ENCODE results near the gene PHF21B. TPM values are rescaled to one million over a fixed set of nuclear protein-coding genes. Genes with fewer than 3 reads are reported as not detected.

Gene PHF21B
- total and polyA plus RNA-seq, 2 of the 8 experiments (the other 6 are each of a cell fraction or from before 2014, with no cell fraction given) = 19.3 to 68.1 TPM

- CTCF ChIA-PET (ENCODE audit: partially characterized antibody) = interaction anchor here (1.6 kb wide), 1 partner anchor 13 kb away, joined by 4 read pairs; no protein-coding TSS in a partner anchor
- no peaks in the 10 kb centered on the region for H3K9me3 ChIP-seq (ENCODE audit: insufficient read depth in 2 of 2, low read depth in 1 of 2, low read length in 1 of 2)
- H2AK5ac ChIP-seq (ENCODE audit: low read depth, low read length) = no peak overlapping the region
- WGBS, 2 experiments (ENCODE audit: extremely low coverage in 1 of 2, insufficient coverage in 1 of 2, insufficient read length in 1 of 2, insufficient replicate concordance in 2 of 2, low coverage in 1 of 2, low lambda C conversion rate in 2 of 2, missing lambda C conversion rate in 1 of 2) = 96% methylated on average over 13 of the region's 13 CpGs; no CpG with 5 or more reads in 1 of the 2 experiments
- H4K8ac ChIP-seq (ENCODE audit: extremely low read depth, insufficient read depth, low read length) = no peak overlapping the region
- no peak overlapping the region for H2BK120ac ChIP-seq (replicated peaks; ENCODE audit: low read depth, low read length)
- no peak overlapping the region for H4K5ac ChIP-seq (ENCODE audit: insufficient read length, low read depth, low read length)
- H3K14ac ChIP-seq (ENCODE audit: insufficient read length) = no peak overlapping the region
- no peak overlapping the region for H3K27ac ChIP-seq (ENCODE audit: low read depth, low read length)
- TF ChIP-seq FOSL1 (IDR thresholded peaks at IDR 0.05; ENCODE audit: insufficient read depth, low read depth, low read length) (no peak), BRCA1 (IDR thresholded peaks at IDR 0.05; ENCODE audit: low read depth, low read length) (no peak), SIN3A (conservative IDR thresholded peaks at IDR 0.05 in 1 of 2, IDR thresholded peaks at IDR 0.05 in 1 of 2; ENCODE audit: low read depth in 1 of 2, low read length in 2 of 2) (no peak), ATF3 (IDR thresholded peaks at IDR 0.05; ENCODE audit: insufficient read depth, low read depth, low read length) (no peak), TAF7 (optimal IDR thresholded peaks at IDR 0.05; ENCODE audit: borderline replicate concordance, low read depth, low read length) (no peak), NRF1 (IDR thresholded peaks at IDR 0.05; ENCODE audit: low read depth, low read length) (no peak), POU5F1 (IDR thresholded peaks at IDR 0.05; ENCODE audit: low read depth, low read length) (no peak), POLR2AphosphoS5 (IDR thresholded peaks at IDR 0.05; ENCODE audit: low read depth, low read length) (no peak), CHD1 (IDR thresholded peaks at IDR 0.05; ENCODE audit: low read depth, low read length) (no peak), MAFK (IDR thresholded peaks at IDR 0.05; ENCODE audit: low read depth, low read length) (no peak), YY1 (IDR thresholded peaks at IDR 0.05; ENCODE audit: low read depth, low read length) (no peak), RFX5 (IDR thresholded peaks at IDR 0.05; ENCODE audit: borderline replicate concordance, low read depth, low read length) (no peak), RXRA (IDR thresholded peaks at IDR 0.05; ENCODE audit: insufficient read depth, low read depth, low read length) (no peak)
- H4K91ac ChIP-seq (replicated peaks; ENCODE audit: insufficient read length, low read length) = no peak overlapping the region
- no peak overlapping the region for H2BK12ac ChIP-seq (ENCODE audit: low read depth, low read length)
- H2AFZ ChIP-seq (ENCODE audit: low read length) = no peak overlapping the region
- peaks cover 0 to 7% of the 10 kb centered on the region in 2 experiments for H4K20me1 ChIP-seq (replicated peaks in 1 of 2; ENCODE audit: control insufficient read depth in 1 of 2, insufficient read depth in 2 of 2, low read length in 2 of 2)
- no peak overlapping the region for H3K9ac ChIP-seq (replicated peaks in 1 of 4; ENCODE audit: extremely low read depth in 1 of 4, low read depth in 3 of 4, low read length in 3 of 4)
- H3K4me3 ChIP-seq (ENCODE audit: extremely low read depth in 1 of 4, insufficient read depth in 2 of 4, low read depth in 3 of 4, low read length in 4 of 4) = no peak overlapping the region
- no peak overlapping the region for H3K56ac ChIP-seq (replicated peaks; ENCODE audit: insufficient read length, low read depth, low read length)
- no peak overlapping the region for H3K4ac ChIP-seq (replicated peaks; ENCODE audit: insufficient read length, low read depth, low read length)
- peaks cover 0 to 2% (median 0%) of the 10 kb centered on the region in 4 experiments; a peak in 2 of 8 replicates for H3K36me3 ChIP-seq (ENCODE audit: control insufficient read depth in 2 of 4, insufficient read depth in 4 of 4, low read length in 3 of 4)
- H2BK5ac ChIP-seq (ENCODE audit: low read depth, low read length) = no peak overlapping the region
- no peaks in the 10 kb centered on the region for H3K79me2 ChIP-seq (ENCODE audit: control insufficient read depth in 1 of 2, insufficient read depth in 2 of 2, low read length in 2 of 2)
- H3K23ac ChIP-seq (ENCODE audit: insufficient read length) = no peak overlapping the region
- FAIRE-seq = no peak
- no peaks in the 10 kb centered on the region for H3K27me3 ChIP-seq (replicated peaks in 1 of 4; ENCODE audit: control insufficient read depth in 3 of 4, extremely low read depth in 1 of 4, insufficient read depth in 3 of 4, low read length in 3 of 4)
- no peak overlapping the region for H3K4me2 ChIP-seq (ENCODE audit: insufficient read depth in 1 of 2, low read depth in 2 of 2, low read length in 2 of 2)
- H2BK20ac ChIP-seq (ENCODE audit: low read length) = no peak overlapping the region
- H2BK15ac ChIP-seq (ENCODE audit: low read length) = no peak overlapping the region
- DNase-seq (ENCODE audit: low read depth in 1 of 2, low spot score in 2 of 2) = no peak
- POLR2A ChIA-PET (ENCODE audit: partially characterized antibody) = interaction anchor here (1.2 kb wide), 1 partner anchor 11 kb away, joined by 3 read pairs; no protein-coding TSS in a partner anchor
- peaks cover 0 to 5% (median 0%) of the 10 kb centered on the region in 4 experiments; a peak in 2 of 7 replicates for H3K4me1 ChIP-seq (replicated peaks in 1 of 4; ENCODE audit: control insufficient read depth in 3 of 4, insufficient read depth in 4 of 4, low read length in 3 of 4)
- H3K79me1 ChIP-seq (ENCODE audit: low read depth, low read length) = no peaks in the 10 kb centered on the region
- no peaks in the 10 kb centered on the region for H3K23me2 ChIP-seq (ENCODE audit: low read depth, low read length)
- H3K18ac ChIP-seq (ENCODE audit: extremely low read depth, low read length) = no peak overlapping the region
Observed at GRCh38 chr22:44859641-44860040, 150.2 kb downstream of the PHF21B start.

Measured in H1 (cell line).